Stimulated activated CD4-positive, alpha-beta T cell treated with anti-CD3 and anti-CD28 coated beads, TNF-alpha, amount 100 ng/mL, for 48 hours (primary cell): ENCODE measurements around the gene FKBP14.
"Not testable (repeated sequence)": the region's sequence is repeated elsewhere in the genome, so short reads cannot be mapped to it uniquely, and the experiment has no call there.

Experiments used
- DNase-seq, 3 donors: peaks; one replicate each; pipeline ENCODE4 v3.0.0-alpha.2; 2020; ENCODE audit warnings: low read depth in 3 of 3

The FKBP14 gene

GRCh38 chr7:29990931-29991330 lies 35.6 kb downstream of the FKBP14 start:
- no peak for DNase-seq

- DNase-seq, result no peak
Observed at GRCh38 chr7:29989257-29989995, 37.1 kb downstream of the FKBP14 start, which contains the start of gene SCRN1. SCRN1 (minus strand) TSS chr7:29989801; CDS start chr7:29969067, 20,734 bp downstream.

- DNase-seq, result peak in 1 of 3 donors; percentile 16
Observed at GRCh38 chr7:29988424-29989256, 37.9 kb downstream of the FKBP14 start.

- DNase-seq, result no peak
Observed at GRCh38 chr7:29987811-29988317, 38.6 kb downstream of the FKBP14 start.

GRCh38 chr7:29987083-29987482 lies 39.4 kb downstream of the FKBP14 start:
- no peak for DNase-seq

GRCh38 chr7:29980151-29980550 lies 46.4 kb downstream of the FKBP14 start:
- DNase-seq, result no peak

- DNase-seq, result no peak
Observed at GRCh38 chr7:29977886-29978651, 48.4 kb downstream of the FKBP14 start.

- no peak for DNase-seq
Observed at GRCh38 chr7:29976673-29977415, 49.7 kb downstream of the FKBP14 start.

- no peak for DNase-seq
Observed at GRCh38 chr7:29976266-29976665, 50.2 kb downstream of the FKBP14 start.

- no peak for DNase-seq
Observed at GRCh38 chr7:29975561-29975960, 50.9 kb downstream of the FKBP14 start.

GRCh38 chr7:29974286-29974685 lies 52.2 kb downstream of the FKBP14 start:
- no peak for DNase-seq

- no peak for DNase-seq
Observed at GRCh38 chr7:29972315-29972669, 54.2 kb downstream of the FKBP14 start.

GRCh38 chr7:29971566-29972314 lies 54.8 kb downstream of the FKBP14 start:
- DNase-seq, result no peak

- no peak for DNase-seq
Observed at GRCh38 chr7:29970158-29970557, 56.3 kb downstream of the FKBP14 start.

- DNase-seq, result no peak
Observed at GRCh38 chr7:29969738-29970137, 56.8 kb downstream of the FKBP14 start.

- no peak for DNase-seq
Observed at GRCh38 chr7:29968683-29969395, 57.7 kb downstream of the FKBP14 start.

- DNase-seq, result no peak
Observed at GRCh38 chr7:29965030-29965429, 61.5 kb downstream of the FKBP14 start.

GRCh38 chr7:29962035-29962434 lies 64.5 kb downstream of the FKBP14 start:
- no peak for DNase-seq

GRCh38 chr7:29961611-29962010 lies 64.9 kb downstream of the FKBP14 start:
- not testable (repeated sequence) for DNase-seq
